Sigmoid colon (tissue), 7 donors: Measurements from ENCODE around the gene ISOC2. TPM values are rescaled to one million over a fixed set of nuclear protein-coding genes. Genes with fewer than 3 reads are reported as not detected.
"Not testable (repeated sequence)": the region's sequence is repeated elsewhere in the genome, so short reads cannot be mapped to it uniquely, and the experiment has no call there.

Experiments
- DNase-seq: peaks from one replicate; pipeline ENCODE4 v3.0.0-alpha.2; 2019
- H3K27ac ChIP-seq, 4 donors: fragments of 200-600 bp; sonication (generic); one replicate each; pipeline ENCODE4 v1.5.1; 2016 to 2019; ENCODE audit warnings: mild to moderate bottlenecking in 1 of 4
- H3K27me3 ChIP-seq, 3 donors: fragments of 200-600 bp; sonication (generic); one replicate each; pipeline ENCODE4 v1.5.1; 2019; ENCODE audit warnings: mild to moderate bottlenecking in 1 of 3
- H3K36me3 ChIP-seq, 4 donors: fragments of 200-600 bp; sonication (generic); one replicate each; pipeline ENCODE4 v1.5.1; 2016 to 2019
- H3K4me1 ChIP-seq, 4 donors: fragments of 200-600 bp; sonication (generic); one replicate each; pipeline ENCODE4 v1.5.1; 2017 to 2019
- H3K4me3 ChIP-seq, 4 donors: fragments of 200-600 bp; sonication (generic); one replicate each; pipeline ENCODE4 v1.5.1; 2017 to 2019; ENCODE audit warnings: mild to moderate bottlenecking in 2 of 4, moderate library complexity in 1 of 4
- H3K9me3 ChIP-seq, 4 donors: fragments of 200-600 bp in 3 of 4; sonication (generic) in 3 of 4; one replicate each; pipeline versions ENCODE4 v1.5.1 to v1.6.1; 2013 to 2019
- EP300 ChIP-seq, 4 donors: sonication (generic); formaldehyde crosslinking; IDR thresholded peaks; one replicate each; pipeline ENCODE4 v1.6.1; 2017; ENCODE audit warnings: antibody characterized with exemption in 4 of 4
- POLR2A ChIP-seq, 2 donors: fragments of 450-650 bp; IDR thresholded peaks; one replicate each; pipeline ENCODE4 v1.6.1; 2016; ENCODE audit warnings: antibody characterized with exemption in 2 of 2, mild to moderate bottlenecking in 2 of 2, moderate library complexity in 2 of 2
- POLR2AphosphoS5 ChIP-seq, 4 donors: sonication (generic); formaldehyde crosslinking; IDR thresholded peaks; one replicate each; pipeline ENCODE4 v1.6.1; 2017; ENCODE audit warnings: antibody characterized with exemption in 4 of 4
- WGBS, 2 donors: extraction: QIAGEN DNeasy Blood & Tissue Kit; methylation state at CpG; one replicate each; pipeline ENCODE4 v1.1.7; 2013; 5-methylcytosine and 5-hydroxymethylcytosine counted together
- intact Hi-C: fragments of 100-400 bp; cut with DNase I; formaldehyde crosslinking; loops from one replicate; pipeline ENCODE4 v1.15.1; 2023
- polyA plus RNA-seq, 3 donors: library from polyadenylated mRNA; stranded (reverse); fragments of 200-250 nt; gene quantifications; one replicate each; pipeline ENCODE4 v1.2.3, GENCODE V29; 2013
- total RNA-seq, 4 donors: library from RNA; depleted of rRNA; stranded (reverse); fragments of >200 nt; gene quantifications; one replicate each; pipeline ENCODE4 v1.1.0, GENCODE V29; 2016
- TF ChIP-seq, protein P1 (sequence below), 4 experiments: fragments of 450-650 bp in 3 of 4; fragments of 200-600 bp in 1 of 4; IDR thresholded peaks; one replicate each; pipeline ENCODE4 v1.5.1; 2016 to 2019; ENCODE audit warnings: antibody characterized with exemption in 4 of 4, mild to moderate bottlenecking in 3 of 4, moderate library complexity in 2 of 4
- donor health status: healthy with polysubstance abuse.
- donor health status: Bipolar disorder and iron deficiency.
- donor health status: healthy.

The ISOC2 gene
- total and polyA plus RNA-seq, 7 donors: 90.3 to 173 (median 114) TPM

DNA sequence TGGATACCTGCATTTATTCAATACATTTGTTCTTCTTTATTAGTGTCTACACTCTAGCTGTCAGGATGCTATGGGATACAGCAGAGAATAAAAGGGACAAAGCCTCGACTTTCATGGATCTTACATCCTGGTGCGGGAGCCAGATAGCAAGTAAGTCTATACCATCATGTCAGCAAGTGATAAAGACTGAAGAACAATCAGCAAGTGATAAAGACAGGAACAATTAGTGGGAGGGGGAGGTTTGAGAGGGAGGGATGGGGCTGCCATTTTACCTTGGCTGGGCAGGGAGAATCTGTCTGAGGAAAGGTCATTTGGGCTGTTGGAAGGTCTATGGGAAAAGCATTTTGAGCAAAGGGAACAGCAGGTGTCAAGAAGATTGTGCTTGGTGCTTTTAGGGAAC lies 51.3 kb downstream of the ISOC2 start:
- H3K27me3 ChIP-seq: no peaks in the 10 kb centered on the region
- intact Hi-C loops: loop anchor here (10.0 kb wide), 1 partner anchor 265 kb away; the partner anchor contains the start of gene TNNT1
- peaks cover 0 to 1% (median 0%) of the 10 kb centered on the region in 4 donors for H3K9me3 ChIP-seq
- H3K4me3 ChIP-seq: no peak overlapping the region
- DNase-seq: no peak
- peaks cover 0 to 22% (median 20%) of the 10 kb centered on the region in 4 donors for H3K4me1 ChIP-seq
- 94 to 97% methylated on average over 2 of the region's 2 CpGs for WGBS, 2 donors
- no peak for TF ChIP-seq POLR2A (IDR thresholded peaks at IDR 0.05)
- TF ChIP-seq, protein P1, sequence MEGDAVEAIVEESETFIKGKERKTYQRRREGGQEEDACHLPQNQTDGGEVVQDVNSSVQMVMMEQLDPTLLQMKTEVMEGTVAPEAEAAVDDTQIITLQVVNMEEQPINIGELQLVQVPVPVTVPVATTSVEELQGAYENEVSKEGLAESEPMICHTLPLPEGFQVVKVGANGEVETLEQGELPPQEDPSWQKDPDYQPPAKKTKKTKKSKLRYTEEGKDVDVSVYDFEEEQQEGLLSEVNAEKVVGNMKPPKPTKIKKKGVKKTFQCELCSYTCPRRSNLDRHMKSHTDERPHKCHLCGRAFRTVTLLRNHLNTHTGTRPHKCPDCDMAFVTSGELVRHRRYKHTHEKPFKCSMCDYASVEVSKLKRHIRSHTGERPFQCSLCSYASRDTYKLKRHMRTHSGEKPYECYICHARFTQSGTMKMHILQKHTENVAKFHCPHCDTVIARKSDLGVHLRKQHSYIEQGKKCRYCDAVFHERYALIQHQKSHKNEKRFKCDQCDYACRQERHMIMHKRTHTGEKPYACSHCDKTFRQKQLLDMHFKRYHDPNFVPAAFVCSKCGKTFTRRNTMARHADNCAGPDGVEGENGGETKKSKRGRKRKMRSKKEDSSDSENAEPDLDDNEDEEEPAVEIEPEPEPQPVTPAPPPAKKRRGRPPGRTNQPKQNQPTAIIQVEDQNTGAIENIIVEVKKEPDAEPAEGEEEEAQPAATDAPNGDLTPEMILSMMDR (IDR thresholded peaks at IDR 0.05): no peak
- TF ChIP-seq EP300 (IDR thresholded peaks at IDR 0.05): no peak
- no peak for TF ChIP-seq POLR2AphosphoS5 (IDR thresholded peaks at IDR 0.05)
- no peak overlapping the region for H3K27ac ChIP-seq
- peaks cover 0 to 9% (median 2%) of the 10 kb centered on the region in 4 donors for H3K36me3 ChIP-seq

- H3K27me3 ChIP-seq, DNase-seq, H3K9me3 ChIP-seq, H3K27ac ChIP-seq, H3K4me3 ChIP-seq: not testable (repeated sequence)
- intact Hi-C loops: loop anchor here (2.0 to 10.0 kb wide), 3 partner anchors 52 to 1542 kb away; partner anchors contain the start of genes ISOC2 and MYADM
- 93 to 94% methylated on average over 8 of the region's 8 CpGs for WGBS, 2 donors
- H3K36me3 ChIP-seq: peaks cover 0 to 17% (median 4%) of the 10 kb centered on the region in 4 donors
- peaks cover 0 to 22% (median 20%) of the 10 kb centered on the region in 4 donors for H3K4me1 ChIP-seq
These were observed 52.3 kb downstream of the ISOC2 start for GRCh38 chr19:55409179-55409578.

DNA sequence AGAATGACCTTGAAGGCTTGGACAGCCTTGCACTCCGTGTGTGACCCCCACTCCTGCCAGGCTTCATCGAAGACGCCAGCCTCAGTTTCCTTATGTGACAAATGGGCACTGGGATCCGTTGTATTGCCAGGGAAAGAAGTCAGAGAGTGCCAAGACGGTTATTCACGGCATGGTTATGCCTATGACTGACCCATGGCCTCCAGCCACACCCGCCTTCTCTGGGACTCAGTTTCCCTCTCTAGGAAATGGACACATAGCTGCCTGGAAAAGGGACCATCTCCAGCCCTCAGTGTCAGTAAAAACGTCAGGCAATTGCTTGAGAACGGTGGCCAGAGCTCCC lies 52.9 kb downstream of the ISOC2 start:
- intact Hi-C loops: loop anchor here (2.0 to 10.0 kb wide), 3 partner anchors 52 to 1541 kb away; partner anchors contain the start of genes ISOC2 and MYADM
- TF ChIP-seq, protein P1 (IDR thresholded peaks at IDR 0.05): no peak
- TF ChIP-seq POLR2AphosphoS5 (IDR thresholded peaks at IDR 0.05): no peak
- TF ChIP-seq POLR2A (IDR thresholded peaks at IDR 0.05): no peak
- no peak for TF ChIP-seq EP300 (IDR thresholded peaks at IDR 0.05)
- peak overlapping the region; percentile 82 to 99 (median 89) for H3K4me3 ChIP-seq
- H3K9me3 ChIP-seq: peaks cover 0 to 1% (median 0%) of the 10 kb centered on the region in 4 donors
- peaks cover 0 to 22% (median 20%) of the 10 kb centered on the region in 4 donors for H3K4me1 ChIP-seq
- peaks cover 5 to 24% (median 6%) of the 10 kb centered on the region in 4 donors for H3K36me3 ChIP-seq
- 66 to 71% methylated on average over 9 of the region's 9 CpGs for WGBS, 2 donors
- no peak for DNase-seq
- H3K27me3 ChIP-seq: no peaks in the 10 kb centered on the region
- H3K27ac ChIP-seq: peak overlapping the region; percentile 96 to 100 (median 98)

GRCh38 chr19:55407800-55408532 lies 53.5 kb downstream of the ISOC2 start:
- Histone ChIP-seq H3K27me3 (no peaks in the 10 kb centered on the region), H3K9me3 (peaks cover 0 to 1% (median 0%) of the 10 kb centered on the region in 4 donors), H3K4me1 (peaks cover 0 to 22% (median 20%) of the 10 kb centered on the region in 4 donors), H3K36me3 (peaks cover 7 to 29% (median 10%) of the 10 kb centered on the region in 4 donors), H3K4me3 (peak overlapping the region; percentile 82 to 99 (median 89)), H3K27ac (peak overlapping the region; percentile 96 to 100 (median 98))
- TF ChIP-seq, protein P1 (IDR thresholded peaks at IDR 0.05): no peak
- TF ChIP-seq POLR2A (IDR thresholded peaks at IDR 0.05) (peak; percentile 31 to 59), POLR2AphosphoS5 (IDR thresholded peaks at IDR 0.05) (no peak), EP300 (IDR thresholded peaks at IDR 0.05) (peak in 1 of 4 donors; percentile 36)
- intact Hi-C loops: loop anchor here (1.0 to 10.0 kb wide), 4 partner anchors 23 to 1541 kb away; partner anchors contain the start of genes ISOC2, MYADM and RPL28
- 0% methylated on average over 72 of the region's 72 CpGs for WGBS, 2 donors
- DNase-seq: peak; percentile 100

- DNase-seq, H3K9me3 ChIP-seq, H3K27me3 ChIP-seq: not testable (repeated sequence)
- TF ChIP-seq POLR2AphosphoS5 (IDR thresholded peaks at IDR 0.05): peak; percentile 96 to 99 (median 99)
- Histone ChIP-seq H3K27ac (peak within 1 kb of the TSS; percentile 96 to 100 (median 98)), H3K4me1 (peaks cover 0 to 22% (median 20%) of the 10 kb centered on the region in 4 donors), H3K36me3 (peaks cover 10 to 34% (median 15%) of the 10 kb centered on the region in 4 donors), H3K4me3 (peak within 1 kb of the TSS; percentile 82 to 99 (median 89))
- intact Hi-C loops: loop anchor here (1.0 to 10.0 kb wide), 3 partner anchors 22 to 1540 kb away; partner anchors contain the start of genes MYADM and RPL28
- 1% methylated on average over 36 of the region's 36 CpGs for WGBS, 2 donors
These were observed 54.0 kb downstream of the ISOC2 start, which contains the start of gene UBE2S for GRCh38 chr19:55407550-55407799. Gene UBE2S (minus strand): TSS chr19:55407788. CDS start chr19:55407589, 199 bp downstream.
